ENCODE measurements around the gene AZIN2.
A peak's percentile ranks its signal among the peaks of the same experiment; 100 is the strongest.

The AZIN2 gene

GRCh38 chr1:33082575-33083108 is 1.7 kb downstream of the AZIN2 start:
- in situ Hi-C loops (cut with HindIII; ENCODE audit: low pct_ligation_motif_present, low sequenced_read_pairs): no loop called here
- Histone ChIP-seq H3K4me3 (ENCODE audit: low read depth, low read length) (peak overlapping the region; percentile 92), H3K36me3 (replicated peaks) (no peaks in the 10 kb centered on the region), H3K27me3 (replicated peaks) (no peaks in the 10 kb centered on the region), H3K27ac (no peak overlapping the region)
- no peak for DNase-seq
- TF ChIP-seq, protein P1, sequence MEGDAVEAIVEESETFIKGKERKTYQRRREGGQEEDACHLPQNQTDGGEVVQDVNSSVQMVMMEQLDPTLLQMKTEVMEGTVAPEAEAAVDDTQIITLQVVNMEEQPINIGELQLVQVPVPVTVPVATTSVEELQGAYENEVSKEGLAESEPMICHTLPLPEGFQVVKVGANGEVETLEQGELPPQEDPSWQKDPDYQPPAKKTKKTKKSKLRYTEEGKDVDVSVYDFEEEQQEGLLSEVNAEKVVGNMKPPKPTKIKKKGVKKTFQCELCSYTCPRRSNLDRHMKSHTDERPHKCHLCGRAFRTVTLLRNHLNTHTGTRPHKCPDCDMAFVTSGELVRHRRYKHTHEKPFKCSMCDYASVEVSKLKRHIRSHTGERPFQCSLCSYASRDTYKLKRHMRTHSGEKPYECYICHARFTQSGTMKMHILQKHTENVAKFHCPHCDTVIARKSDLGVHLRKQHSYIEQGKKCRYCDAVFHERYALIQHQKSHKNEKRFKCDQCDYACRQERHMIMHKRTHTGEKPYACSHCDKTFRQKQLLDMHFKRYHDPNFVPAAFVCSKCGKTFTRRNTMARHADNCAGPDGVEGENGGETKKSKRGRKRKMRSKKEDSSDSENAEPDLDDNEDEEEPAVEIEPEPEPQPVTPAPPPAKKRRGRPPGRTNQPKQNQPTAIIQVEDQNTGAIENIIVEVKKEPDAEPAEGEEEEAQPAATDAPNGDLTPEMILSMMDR (IDR thresholded peaks at IDR 0.05; ENCODE audit: low read depth, low read length, missing control alignments): no peak

GRCh38 chr1:33085332-33085731 is 4.4 kb downstream of the AZIN2 start:
- Histone ChIP-seq H3K27ac (no peak overlapping the region), H3K4me3 (ENCODE audit: low read depth, low read length) (no peak overlapping the region), H3K36me3 (replicated peaks) (no peaks in the 10 kb centered on the region), H3K27me3 (replicated peaks) (no peaks in the 10 kb centered on the region)
- DNase-seq: no peak
- TF ChIP-seq, protein P1 (IDR thresholded peaks at IDR 0.05; ENCODE audit: low read depth, low read length, missing control alignments): no peak
- in situ Hi-C loops (cut with HindIII; ENCODE audit: low pct_ligation_motif_present, low sequenced_read_pairs): no loop called here

DNA sequence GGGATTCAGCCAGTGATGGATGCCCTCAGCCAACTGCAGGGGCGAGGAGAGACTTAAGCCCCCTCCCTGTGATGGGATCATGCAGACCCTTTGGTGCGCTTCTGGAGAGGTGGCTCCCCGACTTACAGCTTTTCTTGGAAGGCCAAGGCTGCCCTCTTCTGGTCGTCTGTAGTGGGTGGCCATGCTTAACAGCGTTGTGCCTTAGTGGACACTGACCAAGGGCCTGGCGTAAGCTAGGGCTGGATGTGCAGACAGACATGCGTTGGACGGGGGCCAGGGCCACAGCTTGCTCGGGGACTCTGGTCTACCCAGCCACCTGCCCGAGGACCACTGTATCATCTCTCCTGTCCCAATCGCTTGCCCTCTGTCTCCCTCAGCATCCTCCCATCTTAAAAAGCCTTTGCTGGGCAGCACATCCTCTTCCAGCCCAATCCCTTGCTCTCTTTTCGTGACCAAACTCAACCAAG is 5.5 kb downstream of the AZIN2 start:
- Histone ChIP-seq H3K4me3 (ENCODE audit: low read depth, low read length) (no peak overlapping the region), H3K36me3 (replicated peaks) (no peaks in the 10 kb centered on the region), H3K27me3 (replicated peaks) (no peaks in the 10 kb centered on the region), H3K27ac (no peak overlapping the region)
- in situ Hi-C loops (cut with HindIII; ENCODE audit: low pct_ligation_motif_present, low sequenced_read_pairs): no loop called here
- DNase-seq: peak; percentile 79
- TF ChIP-seq, protein P1 (IDR thresholded peaks at IDR 0.05; ENCODE audit: low read depth, low read length, missing control alignments): peak; percentile 89

DNA sequence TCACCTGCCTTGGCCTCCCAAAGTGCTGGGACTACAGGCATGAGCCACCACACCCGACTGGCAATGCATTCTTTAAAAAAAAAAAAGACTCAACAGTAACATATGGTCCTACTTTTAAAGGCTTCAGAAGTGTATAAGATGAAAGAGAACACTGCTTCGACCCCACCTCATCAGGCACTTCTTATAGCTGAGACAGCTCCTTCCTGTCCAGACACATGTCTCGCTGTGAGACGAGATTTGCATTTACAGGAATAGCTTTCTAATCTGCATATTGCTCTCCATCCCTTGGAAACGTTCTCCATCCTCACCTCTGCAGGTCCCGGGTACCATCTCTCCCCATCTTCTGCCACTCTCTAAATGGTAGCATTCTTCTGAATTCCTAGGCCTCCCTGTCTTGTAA is 6.7 kb downstream of the AZIN2 start:
- in situ Hi-C loops (cut with HindIII; ENCODE audit: low pct_ligation_motif_present, low sequenced_read_pairs): no loop called here
- Histone ChIP-seq H3K4me3 (ENCODE audit: low read depth, low read length) (no peak overlapping the region), H3K27ac (no peak overlapping the region), H3K36me3 (replicated peaks) (no peaks in the 10 kb centered on the region), H3K27me3 (replicated peaks) (no peaks in the 10 kb centered on the region)
- no peak for DNase-seq
- TF ChIP-seq, protein P1 (IDR thresholded peaks at IDR 0.05; ENCODE audit: low read depth, low read length, missing control alignments): no peak

DNA sequence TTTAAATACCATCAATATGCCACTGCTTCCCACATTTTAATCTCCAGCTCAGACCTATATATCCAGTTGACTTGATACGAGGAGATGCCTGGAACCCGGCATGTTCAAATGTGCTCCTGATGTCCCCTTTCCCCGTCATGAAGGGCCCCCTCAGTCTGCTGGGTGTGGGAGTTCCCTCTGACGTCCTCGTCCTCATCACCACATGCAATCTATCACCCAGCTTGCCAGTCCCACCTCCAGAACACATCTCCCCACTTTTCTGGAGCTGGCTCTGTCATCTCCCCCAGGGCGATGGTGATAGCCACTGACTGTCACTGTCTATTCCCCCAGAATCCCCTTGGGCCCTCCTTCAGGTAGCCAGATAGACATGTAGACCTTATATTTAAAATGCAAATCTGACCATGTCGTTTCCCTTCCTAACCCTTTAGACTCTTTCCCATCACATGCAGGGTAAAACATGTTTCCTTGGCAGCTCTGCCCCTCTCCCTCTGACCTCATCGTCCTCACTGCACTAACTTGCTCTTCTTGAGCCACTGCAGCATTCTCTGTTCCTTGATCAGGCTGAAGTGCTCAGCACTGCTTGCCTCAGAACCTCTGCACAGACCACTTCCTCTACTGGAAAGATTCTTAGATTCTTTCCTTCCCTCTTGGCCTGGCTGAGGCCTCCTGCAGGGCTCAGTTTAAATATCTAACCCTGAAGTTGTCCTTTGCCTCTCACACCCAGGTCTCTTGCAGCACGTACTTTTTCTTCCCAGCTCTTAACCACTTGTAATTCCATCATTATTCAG is 7.4 kb downstream of the AZIN2 start:
- Histone ChIP-seq H3K4me3 (ENCODE audit: low read depth, low read length) (no peak overlapping the region), H3K36me3 (replicated peaks) (no peaks in the 10 kb centered on the region), H3K27ac (no peak overlapping the region), H3K27me3 (replicated peaks) (no peaks in the 10 kb centered on the region)
- DNase-seq: no peak
- in situ Hi-C loops (cut with HindIII; ENCODE audit: low pct_ligation_motif_present, low sequenced_read_pairs): no loop called here
- TF ChIP-seq, protein P1 (IDR thresholded peaks at IDR 0.05; ENCODE audit: low read depth, low read length, missing control alignments): no peak
